NT2/D1 (cell line): ENCODE data around the gene KLK10.

Source experiments
- YY1 ChIP-seq: IDR thresholded peaks from 2 replicates; pipeline ENCODE4 v1.6.1; 2011; ENCODE audit not compliant: insufficient read length, insufficient read depth
- ZNF274 ChIP-seq: IDR thresholded peaks from 2 replicates; pipeline ENCODE4 v1.6.1; 2011; ENCODE audit warnings: mild to moderate bottlenecking, low read depth, low read length

DNA sequence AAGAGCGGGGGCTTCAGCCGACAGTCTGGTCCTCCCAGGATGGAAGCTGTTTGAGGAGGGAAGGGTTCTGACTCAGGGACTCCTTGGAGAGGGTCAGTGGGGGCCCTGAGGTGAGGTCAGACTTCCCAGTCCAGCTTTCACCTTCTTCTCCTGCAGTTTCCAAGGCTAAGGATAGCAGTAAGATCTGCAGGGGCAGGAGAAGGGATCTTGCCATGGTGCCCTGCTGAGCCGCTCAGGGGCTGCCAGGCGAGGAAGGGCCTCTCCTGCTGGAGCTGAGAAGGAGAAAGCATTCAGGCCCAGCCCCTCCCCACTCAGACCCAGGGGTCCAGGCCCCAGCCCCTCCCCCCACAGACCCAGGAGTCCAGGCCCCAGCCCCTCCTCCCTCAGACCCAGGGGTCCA is 37.3 kb downstream of the KLK10 start:
- TF ChIP-seq YY1, result no peak
- TF ChIP-seq ZNF274, result no peak
